ENCODE results near the gene EPHA6. TPM values are rescaled to one million over a fixed set of nuclear protein-coding genes. Genes with fewer than 3 reads are reported as not detected.
"Not testable (repeated sequence)": the region's sequence is repeated elsewhere in the genome, so short reads cannot be mapped to it uniquely, and the experiment has no call there.

Gene EPHA6
- total RNA-seq, 1 donor from 2014 or later: 16.5 TPM

DNA sequence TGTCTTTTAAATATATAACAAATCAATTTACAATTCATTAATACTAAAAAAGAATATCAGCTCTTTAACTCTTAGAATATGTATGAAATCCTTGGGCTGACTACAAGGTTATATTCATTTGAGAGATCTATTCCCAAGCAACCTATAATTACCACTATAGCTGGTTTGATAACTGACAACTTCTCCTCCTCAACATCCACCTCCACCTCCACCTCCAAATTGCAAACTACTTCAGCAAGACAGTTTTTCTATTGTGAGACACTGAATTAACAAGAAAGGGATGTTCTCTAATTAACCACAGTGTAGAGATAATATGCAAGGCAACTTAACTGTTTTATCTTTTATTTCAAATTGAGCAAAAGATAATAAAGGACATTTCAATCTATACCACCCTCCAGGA is 665.3 kb downstream of the EPHA6 start:
- no peak overlapping the region for H3K4me3 Mint-ChIP-seq (ENCODE audit: low read depth)
- H3K27ac Mint-ChIP-seq: no peak overlapping the region
- no peaks in the 10 kb centered on the region for H3K9me3 Mint-ChIP-seq (ENCODE audit: low read depth)

DNA sequence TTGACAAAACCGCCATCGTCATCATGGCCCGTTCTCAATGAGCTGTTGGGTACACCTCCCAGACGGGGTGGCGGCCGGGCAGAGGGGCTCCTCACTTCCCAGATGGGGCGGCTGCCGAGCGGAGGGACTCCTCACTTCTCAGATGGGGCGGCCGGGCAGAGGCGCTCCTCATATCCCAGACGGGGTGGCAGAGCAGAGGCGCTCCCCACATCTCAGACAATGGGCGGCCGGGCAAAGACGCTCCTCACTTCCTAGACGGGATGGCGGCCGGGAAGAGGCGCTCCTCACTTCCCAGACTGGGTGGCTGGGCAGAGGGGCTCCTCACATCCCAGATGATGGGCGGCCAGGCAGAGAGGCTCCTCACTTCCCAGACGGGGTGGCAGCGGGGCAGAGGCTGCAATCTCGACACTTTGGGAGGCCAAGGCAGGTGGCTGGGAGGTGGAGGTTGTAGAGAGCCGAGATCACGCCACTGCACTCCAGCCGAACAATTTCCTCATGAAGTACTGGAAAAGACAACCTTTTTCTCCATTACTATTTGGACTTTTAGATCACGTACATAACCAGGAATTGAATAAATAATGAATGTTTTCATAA is 666.4 kb downstream of the EPHA6 start:
- H3K36me3 Mint-ChIP-seq (ENCODE audit: insufficient read depth); H3K27ac Mint-ChIP-seq; H3K4me1 Mint-ChIP-seq (ENCODE audit: low read depth); DNase-seq (ENCODE audit: low spot score, unreplicated experiment); H3K9me3 Mint-ChIP-seq (ENCODE audit: low read depth); H3K4me3 Mint-ChIP-seq (ENCODE audit: low read depth); H3K27me3 Mint-ChIP-seq: not testable (repeated sequence)

More for the DNA sequence above, 665.3 kb downstream of the EPHA6 start:
- H3K4me1 Mint-ChIP-seq (ENCODE audit: low read depth): no peaks in the 10 kb centered on the region
- peaks cover 7% of the 10 kb centered on the region for H3K36me3 Mint-ChIP-seq (ENCODE audit: insufficient read depth)
- no peak for DNase-seq (ENCODE audit: low spot score, unreplicated experiment)
- no peaks in the 10 kb centered on the region for H3K27me3 Mint-ChIP-seq
- TF ChIP-seq, protein P1, sequence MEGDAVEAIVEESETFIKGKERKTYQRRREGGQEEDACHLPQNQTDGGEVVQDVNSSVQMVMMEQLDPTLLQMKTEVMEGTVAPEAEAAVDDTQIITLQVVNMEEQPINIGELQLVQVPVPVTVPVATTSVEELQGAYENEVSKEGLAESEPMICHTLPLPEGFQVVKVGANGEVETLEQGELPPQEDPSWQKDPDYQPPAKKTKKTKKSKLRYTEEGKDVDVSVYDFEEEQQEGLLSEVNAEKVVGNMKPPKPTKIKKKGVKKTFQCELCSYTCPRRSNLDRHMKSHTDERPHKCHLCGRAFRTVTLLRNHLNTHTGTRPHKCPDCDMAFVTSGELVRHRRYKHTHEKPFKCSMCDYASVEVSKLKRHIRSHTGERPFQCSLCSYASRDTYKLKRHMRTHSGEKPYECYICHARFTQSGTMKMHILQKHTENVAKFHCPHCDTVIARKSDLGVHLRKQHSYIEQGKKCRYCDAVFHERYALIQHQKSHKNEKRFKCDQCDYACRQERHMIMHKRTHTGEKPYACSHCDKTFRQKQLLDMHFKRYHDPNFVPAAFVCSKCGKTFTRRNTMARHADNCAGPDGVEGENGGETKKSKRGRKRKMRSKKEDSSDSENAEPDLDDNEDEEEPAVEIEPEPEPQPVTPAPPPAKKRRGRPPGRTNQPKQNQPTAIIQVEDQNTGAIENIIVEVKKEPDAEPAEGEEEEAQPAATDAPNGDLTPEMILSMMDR (IDR thresholded peaks at IDR 0.05; ENCODE audit: unreplicated experiment): no peak

DNA sequence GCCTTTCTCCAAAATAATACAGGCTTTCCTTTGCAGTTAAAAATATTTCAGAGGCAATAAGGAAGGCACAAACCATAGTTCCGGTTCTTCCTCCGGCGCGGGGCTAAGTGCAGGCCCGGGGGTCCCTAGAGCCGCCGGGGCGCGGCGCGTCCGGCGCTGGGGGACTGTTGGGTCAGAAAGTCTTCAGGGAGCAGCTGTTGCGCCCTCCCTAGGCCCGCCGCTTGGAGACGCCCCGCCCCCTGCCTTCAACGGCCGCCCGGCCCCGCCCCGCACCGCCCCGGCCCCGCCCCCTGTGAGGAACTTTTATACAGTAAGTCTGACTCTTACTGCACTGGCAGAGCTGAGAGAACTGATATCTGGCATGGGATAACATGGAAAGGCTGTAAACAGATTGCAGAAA is 667.0 kb downstream of the EPHA6 start:
- no peak for DNase-seq (ENCODE audit: low spot score, unreplicated experiment)
- TF ChIP-seq, protein P1 (IDR thresholded peaks at IDR 0.05; ENCODE audit: unreplicated experiment): no peak
- no peak overlapping the region for H3K27ac Mint-ChIP-seq
- H3K27me3 Mint-ChIP-seq: no peaks in the 10 kb centered on the region
- H3K9me3 Mint-ChIP-seq (ENCODE audit: low read depth): no peaks in the 10 kb centered on the region
- peaks cover 7% of the 10 kb centered on the region for H3K36me3 Mint-ChIP-seq (ENCODE audit: insufficient read depth)
- no peak overlapping the region for H3K4me3 Mint-ChIP-seq (ENCODE audit: low read depth)
- H3K4me1 Mint-ChIP-seq (ENCODE audit: low read depth): no peaks in the 10 kb centered on the region

DNA sequence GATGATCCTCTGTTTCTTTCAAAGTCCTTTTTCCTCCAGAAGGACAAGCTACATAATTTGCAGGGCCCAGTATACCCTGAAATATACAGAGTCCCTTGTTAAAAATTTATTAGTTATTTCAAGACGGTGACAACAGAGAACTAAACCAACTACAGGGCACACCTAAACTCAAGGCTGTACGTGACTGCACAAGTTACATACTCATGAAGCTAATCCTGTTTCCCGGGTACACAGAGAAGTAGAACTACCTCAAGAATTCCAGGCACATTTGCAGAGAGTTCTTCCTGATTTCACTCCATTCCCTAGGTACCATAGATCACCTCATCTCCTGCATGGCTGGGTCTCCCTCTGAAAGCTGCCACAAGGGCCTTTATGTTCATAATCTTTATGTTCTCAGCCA is 670.8 kb downstream of the EPHA6 start:
- Mint-ChIP-seq H3K36me3 (ENCODE audit: insufficient read depth) (peaks cover 7% of the 10 kb centered on the region), H3K27ac (no peak overlapping the region), H3K9me3 (ENCODE audit: low read depth) (no peaks in the 10 kb centered on the region), H3K4me3 (ENCODE audit: low read depth) (no peak overlapping the region), H3K4me1 (ENCODE audit: low read depth) (no peaks in the 10 kb centered on the region), H3K27me3 (no peaks in the 10 kb centered on the region)
- no peak for DNase-seq (ENCODE audit: low spot score, unreplicated experiment)
- TF ChIP-seq, protein P1 (IDR thresholded peaks at IDR 0.05; ENCODE audit: unreplicated experiment): no peak

DNA sequence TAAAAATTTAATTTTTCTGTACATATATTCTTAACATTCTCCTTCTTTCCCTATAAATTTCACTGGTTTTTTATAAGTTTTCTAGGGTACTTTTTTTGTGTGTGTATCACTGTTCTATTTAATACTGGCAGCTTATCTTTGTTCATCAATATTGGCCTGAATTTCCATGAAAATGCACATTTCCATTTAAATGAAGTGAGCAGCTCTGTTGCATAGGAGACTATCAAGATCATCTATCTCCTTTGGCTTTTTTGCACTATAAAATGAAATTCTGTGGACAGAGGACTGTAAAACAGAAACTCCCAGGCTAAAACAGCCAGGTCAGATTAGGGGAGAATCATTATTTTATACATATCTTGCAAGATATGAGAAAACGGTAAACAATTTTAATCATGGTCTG is 673.2 kb downstream of the EPHA6 start:
- Mint-ChIP-seq H3K36me3 (ENCODE audit: insufficient read depth) (peaks cover 3% of the 10 kb centered on the region), H3K9me3 (ENCODE audit: low read depth) (no peaks in the 10 kb centered on the region), H3K4me1 (ENCODE audit: low read depth) (no peaks in the 10 kb centered on the region), H3K4me3 (ENCODE audit: low read depth) (no peak overlapping the region), H3K27ac (no peak overlapping the region), H3K27me3 (no peaks in the 10 kb centered on the region)
- no peak for DNase-seq (ENCODE audit: low spot score, unreplicated experiment)
- TF ChIP-seq, protein P1 (IDR thresholded peaks at IDR 0.05; ENCODE audit: unreplicated experiment): no peak

DNA sequence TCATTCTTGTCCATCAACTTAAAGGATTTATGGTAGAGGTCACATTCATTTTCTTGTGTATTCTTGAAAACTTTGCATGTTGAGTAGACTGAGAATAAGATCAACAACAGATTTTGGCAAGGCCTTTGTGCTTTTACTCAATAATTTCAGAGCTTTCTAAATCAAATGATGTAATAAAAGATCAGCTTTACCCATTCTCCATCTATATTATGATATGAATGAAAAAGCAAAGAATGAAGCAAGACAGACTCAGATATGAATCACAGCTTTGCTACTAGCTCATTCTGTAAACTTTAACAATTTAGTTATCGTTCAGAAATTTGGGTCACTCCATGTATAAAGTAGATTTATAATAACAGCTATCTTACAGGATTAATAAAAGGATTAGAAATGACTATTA is 674.3 kb downstream of the EPHA6 start:
- TF ChIP-seq, protein P1 (IDR thresholded peaks at IDR 0.05; ENCODE audit: unreplicated experiment): no peak

More for the DNA sequence above, 674.3 kb downstream of the EPHA6 start:
- no peak overlapping the region for H3K4me3 Mint-ChIP-seq (ENCODE audit: low read depth)
- H3K9me3 Mint-ChIP-seq (ENCODE audit: low read depth): no peaks in the 10 kb centered on the region
- H3K27ac Mint-ChIP-seq: no peak overlapping the region
- no peaks in the 10 kb centered on the region for H3K4me1 Mint-ChIP-seq (ENCODE audit: low read depth)
- peaks cover under 1% of the 10 kb centered on the region for H3K36me3 Mint-ChIP-seq (ENCODE audit: insufficient read depth)
- no peaks in the 10 kb centered on the region for H3K27me3 Mint-ChIP-seq
- DNase-seq (ENCODE audit: low spot score, unreplicated experiment): no peak

All from progenitor cell of endocrine pancreas (in vitro differentiated cells).